ENCODE results near the gene UFSP1.
A peak's percentile ranks its signal among the peaks of the same experiment; 100 is the strongest.

Gene UFSP1

GRCh38 chr7:100888291-100888987, 1.1 kb downstream of the UFSP1 start:
- peak overlapping the region; percentile 74 for H3K4me3 ChIP-seq (ENCODE audit: low read depth, low read length, poor library complexity, severe bottlenecking)
- peaks cover 51% of the 10 kb centered on the region for H3K36me3 ChIP-seq (ENCODE audit: insufficient read depth, low read length)
- no peak for TF ChIP-seq CTCF (IDR thresholded peaks at IDR 0.05; ENCODE audit: low read length)
- TF ChIP-seq EZH2 (IDR thresholded peaks at IDR 0.05; ENCODE audit: borderline replicate concordance, low read length): no peak
- H3K9me2 ChIP-seq (ENCODE audit: low read depth, low read length): no peaks in the 10 kb centered on the region
- H3K27me3 ChIP-seq (ENCODE audit: insufficient read depth, low read length): 0 out of 2 replicates have a peak, but pooled peaks cover 4% of the 10 kb centered on the region
- H3K79me2 ChIP-seq (ENCODE audit: insufficient read depth, low read length): no peaks in the 10 kb centered on the region
- peak overlapping the region; percentile 85 for H3K27ac ChIP-seq (ENCODE audit: low read depth, low read length, poor library complexity, severe bottlenecking)
- H3F3A ChIP-seq (ENCODE audit: insufficient read depth, low read length): 0 out of 2 replicates have a peak, but pooled peaks cover 6% of the 10 kb centered on the region
- no peaks in the 10 kb centered on the region for H4K20me1 ChIP-seq (ENCODE audit: insufficient read depth, low read length)
- peak overlapping the region; percentile 78 for H3K4me2 ChIP-seq (ENCODE audit: low read length)
- H3K9ac ChIP-seq (ENCODE audit: low read length): peak overlapping the region; percentile 84
- no peaks in the 10 kb centered on the region for H3K9me3 ChIP-seq (ENCODE audit: low read length)
- peaks cover 41% of the 10 kb centered on the region for H3K4me1 ChIP-seq (ENCODE audit: insufficient read depth, low read length, severe bottlenecking)
- H2AFZ ChIP-seq (ENCODE audit: low read length): no peak overlapping the region

- 0 out of 2 replicates have a peak, but pooled peaks cover 6% of the 10 kb centered on the region for H3F3A ChIP-seq (ENCODE audit: insufficient read depth, low read length)
- no peaks in the 10 kb centered on the region for H4K20me1 ChIP-seq (ENCODE audit: insufficient read depth, low read length)
- peaks cover 59% of the 10 kb centered on the region for H3K36me3 ChIP-seq (ENCODE audit: insufficient read depth, low read length)
- 0 out of 2 replicates have a peak, but pooled peaks cover 4% of the 10 kb centered on the region for H3K27me3 ChIP-seq (ENCODE audit: insufficient read depth, low read length)
- TF ChIP-seq EZH2 (IDR thresholded peaks at IDR 0.05; ENCODE audit: borderline replicate concordance, low read length) (no peak), CTCF (IDR thresholded peaks at IDR 0.05; ENCODE audit: low read length) (no peak)
- peak overlapping the region; percentile 78 for H3K4me2 ChIP-seq (ENCODE audit: low read length)
- no peaks in the 10 kb centered on the region for H3K9me3 ChIP-seq (ENCODE audit: low read length)
- no peak overlapping the region for H2AFZ ChIP-seq (ENCODE audit: low read length)
- H3K79me2 ChIP-seq (ENCODE audit: insufficient read depth, low read length): no peaks in the 10 kb centered on the region
- H3K9ac ChIP-seq (ENCODE audit: low read length): peak overlapping the region; percentile 84; the same call in 1 of the 2 replicates
- peak overlapping the region; percentile 74 for H3K4me3 ChIP-seq (ENCODE audit: low read depth, low read length, poor library complexity, severe bottlenecking)
- H3K9me2 ChIP-seq (ENCODE audit: low read depth, low read length): no peaks in the 10 kb centered on the region
- H3K4me1 ChIP-seq (ENCODE audit: insufficient read depth, low read length, severe bottlenecking): peaks cover 41% of the 10 kb centered on the region
- H3K27ac ChIP-seq (ENCODE audit: low read depth, low read length, poor library complexity, severe bottlenecking): peak overlapping the region; percentile 85
Measured at GRCh38 chr7:100887516-100888290, 1.8 kb downstream of the UFSP1 start.

- no peaks in the 10 kb centered on the region for H3K9me3 ChIP-seq (ENCODE audit: low read length)
- peak overlapping the region; percentile 36; the same call in 1 of the 2 replicates for H3K9ac ChIP-seq (ENCODE audit: low read length)
- H2AFZ ChIP-seq (ENCODE audit: low read length): no peak overlapping the region
- 0 out of 2 replicates have a peak, but pooled peaks cover 4% of the 10 kb centered on the region for H3K27me3 ChIP-seq (ENCODE audit: insufficient read depth, low read length)
- TF ChIP-seq EZH2 (IDR thresholded peaks at IDR 0.05; ENCODE audit: borderline replicate concordance, low read length): no peak
- TF ChIP-seq CTCF (IDR thresholded peaks at IDR 0.05; ENCODE audit: low read length): no peak
- H3K4me3 ChIP-seq (ENCODE audit: low read depth, low read length, poor library complexity, severe bottlenecking): peak overlapping the region; percentile 22
- H3K4me2 ChIP-seq (ENCODE audit: low read length): peak overlapping the region; percentile 78
- peak overlapping the region; percentile 85 for H3K27ac ChIP-seq (ENCODE audit: low read depth, low read length, poor library complexity, severe bottlenecking)
- no peaks in the 10 kb centered on the region for H3K9me2 ChIP-seq (ENCODE audit: low read depth, low read length)
- no peaks in the 10 kb centered on the region for H4K20me1 ChIP-seq (ENCODE audit: insufficient read depth, low read length)
- 0 out of 2 replicates have a peak, but pooled peaks cover 6% of the 10 kb centered on the region for H3F3A ChIP-seq (ENCODE audit: insufficient read depth, low read length)
- peaks cover 41% of the 10 kb centered on the region for H3K4me1 ChIP-seq (ENCODE audit: insufficient read depth, low read length, severe bottlenecking)
- no peaks in the 10 kb centered on the region for H3K79me2 ChIP-seq (ENCODE audit: insufficient read depth, low read length)
- H3K36me3 ChIP-seq (ENCODE audit: insufficient read depth, low read length): peaks cover 65% of the 10 kb centered on the region
Measured at GRCh38 chr7:100886936-100887515, 2.5 kb downstream of the UFSP1 start.

All from OCI-LY1 (cell line).